Measurements from ENCODE around the gene METTL21A. TPM values are rescaled to one million over a fixed set of nuclear protein-coding genes. Genes with fewer than 3 reads are reported as not detected.
A peak's percentile ranks its signal among the peaks of the same experiment; 100 is the strongest.

The METTL21A gene
- total RNA-seq (2021) = 11.7 and 13.6 TPM in 2 replicates
- percentile 51 among the genes with signal in this experiment for Bru-seq, nascent RNA
- BruChase-seq, experiment 1, labeled RNA remaining after a 2-hour chase = percentile 58 among the genes with signal in this experiment
- BruChase-seq, experiment 2, labeled RNA remaining after a 6-hour chase = percentile 49 among the genes with signal in this experiment
- long read RNA-seq, full-length matches to known transcripts = 14 of 27 reads
- long read RNA-seq, partial matches to known transcripts = 6 of 27 reads
- long read RNA-seq, other reads (novel, unspliced or antisense) = 7 of 27 reads

DNA sequence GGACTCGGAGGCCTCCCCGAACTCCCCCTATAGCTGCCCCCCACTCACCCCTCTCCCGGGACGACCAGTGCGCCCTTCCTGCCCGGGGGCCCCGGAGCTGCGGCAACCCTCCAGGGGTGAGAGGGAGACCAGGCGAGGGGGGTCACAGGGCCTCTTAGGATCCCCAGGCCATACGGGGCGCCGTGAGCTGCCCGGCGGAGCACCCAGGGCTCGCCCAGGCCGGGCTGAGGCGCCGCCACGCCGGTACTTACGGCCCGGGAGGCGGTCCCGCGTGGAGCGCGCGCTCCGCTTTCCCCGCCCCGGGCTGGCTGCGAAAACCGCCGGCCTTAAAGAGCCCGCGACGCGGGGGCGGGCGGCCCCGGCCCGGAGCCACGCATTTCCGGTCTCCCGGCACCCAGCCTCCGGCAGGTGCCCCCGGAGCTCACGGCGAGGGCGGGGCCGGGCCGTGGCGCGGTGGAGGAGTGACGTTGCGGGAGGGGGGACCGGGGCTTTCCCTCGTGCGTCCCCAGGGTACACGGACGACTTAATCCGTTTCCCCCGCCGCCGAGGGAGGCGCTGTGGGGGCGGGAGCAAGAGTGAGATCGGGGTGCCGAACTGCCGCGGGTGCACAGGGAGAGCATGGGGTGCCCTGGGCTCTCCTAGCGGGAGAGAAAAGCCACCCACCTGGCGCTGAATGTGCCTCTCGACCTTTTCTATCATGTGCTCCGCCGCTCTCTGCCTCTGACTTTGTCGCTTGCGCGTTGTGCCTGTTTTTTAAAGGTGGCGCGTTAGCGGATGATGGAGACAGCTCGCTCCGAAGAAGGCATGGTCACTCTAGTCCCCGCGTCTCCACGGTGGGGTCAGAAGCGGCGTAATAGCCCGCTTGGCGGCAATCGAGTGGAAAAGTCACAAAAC is at the start of gene METTL21A:
TSS of gene METTL21A (minus strand) at position 381 of the 894 bp plus-strand sequence. CDS start 1,019 bp downstream, outside the sequence.
- peaks cover 13% of the 10 kb centered on the region for H3K4me1 ChIP-seq (replicated peaks; ENCODE audit: insufficient read depth)
- H3K36me3 ChIP-seq (ENCODE audit: low read depth) = no peaks in the 10 kb centered on the region
- no peak for TF ChIP-seq EZH2 (IDR thresholded peaks at IDR 0.05; ENCODE audit: low read depth)
- TF ChIP-seq, protein P1, sequence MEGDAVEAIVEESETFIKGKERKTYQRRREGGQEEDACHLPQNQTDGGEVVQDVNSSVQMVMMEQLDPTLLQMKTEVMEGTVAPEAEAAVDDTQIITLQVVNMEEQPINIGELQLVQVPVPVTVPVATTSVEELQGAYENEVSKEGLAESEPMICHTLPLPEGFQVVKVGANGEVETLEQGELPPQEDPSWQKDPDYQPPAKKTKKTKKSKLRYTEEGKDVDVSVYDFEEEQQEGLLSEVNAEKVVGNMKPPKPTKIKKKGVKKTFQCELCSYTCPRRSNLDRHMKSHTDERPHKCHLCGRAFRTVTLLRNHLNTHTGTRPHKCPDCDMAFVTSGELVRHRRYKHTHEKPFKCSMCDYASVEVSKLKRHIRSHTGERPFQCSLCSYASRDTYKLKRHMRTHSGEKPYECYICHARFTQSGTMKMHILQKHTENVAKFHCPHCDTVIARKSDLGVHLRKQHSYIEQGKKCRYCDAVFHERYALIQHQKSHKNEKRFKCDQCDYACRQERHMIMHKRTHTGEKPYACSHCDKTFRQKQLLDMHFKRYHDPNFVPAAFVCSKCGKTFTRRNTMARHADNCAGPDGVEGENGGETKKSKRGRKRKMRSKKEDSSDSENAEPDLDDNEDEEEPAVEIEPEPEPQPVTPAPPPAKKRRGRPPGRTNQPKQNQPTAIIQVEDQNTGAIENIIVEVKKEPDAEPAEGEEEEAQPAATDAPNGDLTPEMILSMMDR (conservative IDR thresholded peaks at IDR 0.05) = no peak
- POLR2A ChIA-PET (ENCODE audit: unreplicated experiment) = interaction anchor here (0.6 to 1.0 kb wide), 2 partner anchors 86 to 598 kb away, joined by 3 to 4 read pairs; partner anchors contain the start of gene CCNYL1
- peak within 1 kb of the TSS; percentile 85 for H3K27ac ChIP-seq
- no peaks in the 10 kb centered on the region for H4K20me1 ChIP-seq (ENCODE audit: insufficient read depth)
- peak; percentile 71 to 81 for DNase-seq
- no peaks in the 10 kb centered on the region for H3K27me3 ChIP-seq (ENCODE audit: insufficient read depth, low read depth)
- H3K9me3 ChIP-seq (ENCODE audit: insufficient read depth, low read depth) = no peaks in the 10 kb centered on the region
- intact Hi-C loops (cut with micrococcal nuclease; ENCODE audit: unreplicated experiment) = loop anchor here (2.0 to 10.0 kb wide), 3 partner anchors 110 to 643 kb away; no protein-coding TSS in a partner anchor
- CTCF ChIA-PET = interaction anchor here (0.7 to 1.5 kb wide), 2 partner anchors 60 to 108 kb away, joined by 4 read pairs; no protein-coding TSS in a partner anchor
- peak within 1 kb of the TSS; percentile 84 for H3K4me2 ChIP-seq
- H3K79me2 ChIP-seq (ENCODE audit: low read depth) = peaks cover 20% of the 10 kb centered on the region
- H2AFZ ChIP-seq = peak within 1 kb of the TSS; percentile 98
- peak within 1 kb of the TSS; percentile 85 for H3K4me3 ChIP-seq
- BruUV-seq (replicated peaks) = no TSS peak
- peaks cover 37% of the 10 kb centered on the region for H3F3A ChIP-seq (ENCODE audit: insufficient read depth, low read depth)
- H3K9me2 ChIP-seq (ENCODE audit: insufficient read depth) = no peaks in the 10 kb centered on the region

DNA sequence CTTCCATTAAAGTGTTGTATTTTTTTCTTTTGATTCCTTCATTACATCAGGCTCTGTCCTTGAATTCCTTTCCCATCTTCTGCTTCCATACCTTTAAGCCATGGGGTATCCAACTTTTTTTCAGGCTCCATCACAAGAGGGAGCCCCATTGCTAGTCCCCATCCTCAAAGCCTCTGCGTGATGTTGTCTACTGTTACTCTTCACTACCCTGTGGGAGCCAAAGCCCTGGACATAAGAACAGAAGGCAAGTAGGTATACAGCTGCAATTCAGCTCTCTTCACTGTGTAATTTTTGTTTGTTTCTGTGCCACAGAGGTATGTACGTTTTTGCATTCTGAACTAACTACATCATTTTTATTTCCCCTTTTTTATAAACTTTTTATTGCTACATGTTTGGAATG is 49.6 kb upstream of the METTL21A start:
- H3K27me3 ChIP-seq (ENCODE audit: insufficient read depth, low read depth) = no peaks in the 10 kb centered on the region
- H3K4me1 ChIP-seq (replicated peaks; ENCODE audit: insufficient read depth) = peaks cover 12% of the 10 kb centered on the region
- H3F3A ChIP-seq (ENCODE audit: insufficient read depth, low read depth) = peaks cover 8% of the 10 kb centered on the region; the same call in 1 of the 2 replicates
- DNase-seq = no peak
- intact Hi-C loops (cut with micrococcal nuclease; ENCODE audit: unreplicated experiment) = no loop called here
- no peaks in the 10 kb centered on the region for H3K9me2 ChIP-seq (ENCODE audit: insufficient read depth)
- no peaks in the 10 kb centered on the region for H3K79me2 ChIP-seq (ENCODE audit: low read depth)
- ChIA-PET POLR2A (ENCODE audit: unreplicated experiment) (interaction anchor here (0.6 kb wide), 1 partner anchor 37 kb away, joined by 3 read pairs; the partner anchor contains the start of gene CCNYL1), CTCF (no interaction called here)
- H3K27ac ChIP-seq = no peak overlapping the region
- BruUV-seq (replicated peaks) = no TSS peak
- no peak overlapping the region for H2AFZ ChIP-seq
- H3K9me3 ChIP-seq (ENCODE audit: insufficient read depth, low read depth) = no peaks in the 10 kb centered on the region
- no peaks in the 10 kb centered on the region for H4K20me1 ChIP-seq (ENCODE audit: insufficient read depth)
- H3K36me3 ChIP-seq (ENCODE audit: low read depth) = no peaks in the 10 kb centered on the region
- no peak overlapping the region for H3K4me2 ChIP-seq
- no peak overlapping the region for H3K4me3 ChIP-seq
- TF ChIP-seq EZH2 (IDR thresholded peaks at IDR 0.05; ENCODE audit: low read depth) = no peak
- TF ChIP-seq, protein P1 (conservative IDR thresholded peaks at IDR 0.05) = no peak

DNA sequence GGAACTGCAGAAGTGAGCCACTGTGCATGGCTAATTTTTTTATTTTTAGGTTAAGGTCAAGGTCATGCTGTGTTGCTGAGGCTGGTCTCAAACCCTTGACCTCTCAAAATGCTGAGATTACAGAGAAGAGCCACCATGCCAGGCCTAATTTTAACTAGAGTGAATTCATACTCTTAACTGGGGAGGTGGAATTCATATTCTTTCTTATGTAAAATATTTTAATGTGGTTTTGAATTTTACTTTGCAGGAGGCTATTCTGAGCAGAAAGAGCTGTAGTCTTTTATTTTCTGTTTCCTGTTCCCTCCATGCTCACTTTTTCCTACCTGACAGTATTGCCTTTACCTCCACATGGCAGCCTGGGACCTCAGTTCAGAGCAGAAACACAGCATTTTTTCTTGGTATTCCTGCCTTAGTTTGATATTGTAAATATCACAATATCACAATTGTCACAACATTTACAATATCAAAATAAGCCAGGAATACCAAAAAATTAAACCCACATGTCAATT is 49.1 kb upstream of the METTL21A start:
- Histone ChIP-seq H3K36me3 (ENCODE audit: low read depth) (no peaks in the 10 kb centered on the region), H3K27me3 (ENCODE audit: insufficient read depth, low read depth) (no peaks in the 10 kb centered on the region), H3K4me3 (no peak overlapping the region), H3F3A (ENCODE audit: insufficient read depth, low read depth) (peaks cover 8% of the 10 kb centered on the region; the same call in 1 of the 2 replicates), H2AFZ (no peak overlapping the region), H3K27ac (no peak overlapping the region), H3K4me1 (replicated peaks; ENCODE audit: insufficient read depth) (peaks cover 12% of the 10 kb centered on the region), H3K9me2 (ENCODE audit: insufficient read depth) (no peaks in the 10 kb centered on the region), H4K20me1 (ENCODE audit: insufficient read depth) (no peaks in the 10 kb centered on the region), H3K9me3 (ENCODE audit: insufficient read depth, low read depth) (no peaks in the 10 kb centered on the region), H3K4me2 (no peak overlapping the region), H3K79me2 (ENCODE audit: low read depth) (no peaks in the 10 kb centered on the region)
- CTCF ChIA-PET = no interaction called here
- TF ChIP-seq, protein P1 (conservative IDR thresholded peaks at IDR 0.05) = no peak
- TF ChIP-seq EZH2 (IDR thresholded peaks at IDR 0.05; ENCODE audit: low read depth) = no peak
- intact Hi-C loops (cut with micrococcal nuclease; ENCODE audit: unreplicated experiment) = no loop called here
- no peak for DNase-seq
- BruUV-seq (replicated peaks) = no TSS peak
- POLR2A ChIA-PET (ENCODE audit: unreplicated experiment) = no interaction called here

Data from PC-9 (cell line).